HG03457 (cell line): ENCODE measurements around the gene GLG1.
"Not testable (repeated sequence)": the region's sequence is repeated elsewhere in the genome, so short reads cannot be mapped to it uniquely, and the experiment has no call there.

ENCODE experiments used
- ATAC-seq: cut with Tn5 transposase; IDR thresholded peaks from one replicate; pipeline ENCODE4 v1.9.1; 2021; ENCODE audit warnings: moderate number of reproducible peaks; ENCODE audit not compliant: unreplicated experiment

The GLG1 gene

DNA sequence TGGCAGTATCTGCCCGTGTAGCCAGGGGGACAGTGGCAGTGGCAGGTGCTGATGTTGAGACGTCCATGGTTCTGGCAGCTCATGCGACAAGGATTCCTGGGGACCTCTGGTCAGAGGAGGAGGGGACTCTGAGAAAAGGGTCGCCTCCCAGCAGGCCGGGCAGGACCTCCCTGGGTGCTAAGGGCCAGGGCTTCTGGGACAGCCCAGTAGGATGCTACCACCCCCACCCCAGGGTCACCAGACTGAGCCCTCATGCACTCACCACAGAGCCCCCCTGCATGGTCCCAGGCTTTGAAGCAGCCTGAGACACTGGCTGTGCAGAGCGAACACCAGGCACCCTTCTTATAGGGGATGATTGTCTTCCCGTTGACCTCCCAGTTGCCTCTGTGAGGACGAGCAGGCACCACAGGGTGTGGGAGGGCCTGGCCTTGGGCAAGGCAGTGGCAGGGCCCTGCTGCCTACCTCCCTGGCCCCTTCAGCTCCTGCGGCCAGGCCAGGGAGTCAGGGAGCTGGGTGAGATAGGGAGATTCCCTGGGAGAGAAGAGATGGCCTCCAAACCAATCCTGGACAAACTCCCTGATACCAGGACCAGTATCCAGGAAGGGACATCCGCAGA is 194.0 kb downstream of the GLG1 start:
- ATAC-seq = not testable (repeated sequence)

DNA sequence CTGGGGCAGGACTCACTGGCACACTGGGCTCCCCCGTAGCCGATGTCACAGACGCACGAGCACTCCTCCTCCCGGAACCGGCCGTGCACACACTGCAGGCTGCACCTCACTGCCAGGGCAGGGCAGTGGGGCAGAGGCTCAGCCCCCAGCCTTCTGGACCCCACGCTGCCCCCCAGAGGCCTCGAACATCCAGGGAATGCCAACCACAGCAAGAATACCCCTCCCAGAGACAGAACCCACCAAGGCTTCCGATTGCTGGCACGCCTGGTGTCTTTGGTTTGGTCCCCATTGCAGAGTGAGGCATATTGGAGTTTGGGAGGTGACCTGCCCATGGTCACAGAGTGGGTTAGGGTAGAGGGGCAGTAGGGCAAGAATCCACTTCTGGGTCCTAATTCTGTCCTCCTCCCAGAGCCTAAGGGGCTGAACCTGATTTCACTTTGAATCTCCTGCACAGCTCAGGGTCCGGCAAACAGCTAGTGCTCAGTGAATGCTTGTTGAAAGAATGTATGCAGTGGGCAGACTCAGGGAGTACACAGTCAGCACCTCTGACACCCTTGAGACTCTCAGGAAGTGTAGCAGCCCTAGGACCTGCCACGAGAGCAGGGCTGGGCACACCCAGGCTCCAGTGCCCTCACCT is 194.7 kb downstream of the GLG1 start:
- ATAC-seq = not testable (repeated sequence)

DNA sequence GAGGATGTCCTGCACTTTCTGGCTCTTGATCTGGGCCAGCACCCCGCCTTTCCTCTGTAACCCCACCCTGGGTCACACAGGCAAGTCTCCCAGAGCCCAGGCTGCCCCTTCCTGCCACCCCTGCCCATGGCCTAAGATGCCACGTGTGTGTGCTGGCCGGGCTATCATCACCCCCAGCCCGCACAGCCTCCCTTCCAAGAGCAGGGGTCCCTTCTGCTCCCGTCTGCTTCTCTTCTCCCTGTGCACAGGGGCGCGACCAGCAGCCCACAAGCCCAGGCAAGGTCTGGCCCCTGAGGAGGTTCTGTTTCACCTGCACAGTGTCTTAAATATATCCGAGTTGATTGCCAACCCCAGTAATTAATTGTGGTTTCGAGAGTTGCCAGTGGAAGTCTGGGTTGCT is 195.9 kb downstream of the GLG1 start:
- ATAC-seq = not testable (repeated sequence)

DNA sequence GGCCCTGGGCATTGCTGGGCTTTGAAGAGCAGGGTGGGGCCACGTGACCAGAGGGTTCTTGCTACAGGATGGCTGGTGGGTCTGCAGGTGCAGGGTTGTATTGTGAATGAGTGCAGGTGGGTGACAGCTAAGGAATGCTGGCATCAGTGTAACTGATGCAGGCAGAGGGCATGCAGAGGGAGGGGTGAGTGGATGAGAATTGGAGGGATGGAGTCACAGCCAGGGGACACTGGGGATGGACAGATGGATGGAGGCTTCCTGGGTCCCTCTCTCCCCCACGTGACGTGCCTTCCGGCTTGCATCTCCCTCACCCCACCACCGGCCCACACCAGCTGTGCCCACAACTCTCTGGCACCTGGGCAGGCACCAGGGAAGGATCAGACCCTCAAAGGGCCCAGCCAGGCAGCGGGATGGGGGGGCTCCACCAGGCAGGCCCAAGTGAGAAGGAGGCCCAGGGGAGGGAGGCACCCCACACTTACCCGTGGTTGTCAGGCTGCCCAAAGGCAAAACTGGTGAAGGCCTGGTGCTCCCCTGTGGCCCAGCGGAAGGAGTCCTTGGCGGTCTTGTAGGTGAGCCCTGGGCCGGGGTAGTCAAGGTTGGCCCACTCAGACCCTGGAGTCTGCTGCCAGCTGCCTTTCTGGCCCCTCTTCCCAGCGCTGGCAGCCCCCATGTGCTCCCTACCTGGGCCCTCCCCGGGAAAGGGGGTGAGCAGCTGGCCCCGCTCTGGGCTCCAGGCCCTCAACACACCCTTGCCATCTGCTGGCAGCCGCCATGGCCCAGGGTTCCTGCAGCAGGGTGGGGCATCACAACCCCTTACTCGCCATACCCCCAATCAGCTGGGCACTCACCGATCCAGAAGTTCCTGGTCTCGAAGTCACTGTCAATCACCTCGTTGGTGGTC is 196.6 kb downstream of the GLG1 start:
- not testable (repeated sequence) for ATAC-seq

DNA sequence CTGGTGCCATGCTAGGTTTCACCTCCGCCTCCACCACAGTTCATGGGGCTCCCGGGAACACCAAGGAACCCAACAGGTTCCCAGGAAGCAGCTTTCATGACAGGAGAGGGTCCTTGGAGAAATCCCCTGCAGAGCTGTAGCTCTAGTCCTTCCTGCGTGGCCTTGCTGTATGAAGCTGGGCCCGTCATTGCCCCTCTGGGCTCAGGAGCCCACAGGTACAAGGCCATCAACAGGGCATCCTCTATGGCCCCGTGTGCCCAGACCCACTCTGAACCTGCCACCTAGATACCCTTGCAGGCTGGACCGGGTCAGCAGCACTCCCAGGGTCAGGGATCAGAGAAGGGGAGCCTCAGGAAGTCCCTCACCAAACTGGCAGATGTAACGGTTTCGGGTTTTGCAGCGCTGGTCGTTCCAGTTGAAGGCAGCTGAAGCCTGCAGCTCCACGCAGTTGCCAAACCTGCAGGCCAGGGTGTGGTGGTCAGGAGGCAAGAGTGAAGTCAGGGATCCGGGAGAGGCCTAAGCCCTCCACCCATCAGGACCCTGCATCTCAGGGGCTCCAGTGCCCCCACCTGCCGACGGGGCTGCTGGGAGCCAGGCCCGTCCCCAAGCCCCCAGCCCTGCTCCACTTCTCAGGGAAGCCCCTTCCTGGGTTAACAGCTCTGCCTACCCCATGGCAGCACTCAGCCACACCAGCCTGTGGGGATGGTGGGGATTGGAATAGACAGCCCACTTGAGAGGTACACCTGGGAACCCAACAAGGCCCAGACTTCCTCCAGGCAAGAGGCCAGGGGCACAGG is 197.5 kb downstream of the GLG1 start:
- ATAC-seq = not testable (repeated sequence)

DNA sequence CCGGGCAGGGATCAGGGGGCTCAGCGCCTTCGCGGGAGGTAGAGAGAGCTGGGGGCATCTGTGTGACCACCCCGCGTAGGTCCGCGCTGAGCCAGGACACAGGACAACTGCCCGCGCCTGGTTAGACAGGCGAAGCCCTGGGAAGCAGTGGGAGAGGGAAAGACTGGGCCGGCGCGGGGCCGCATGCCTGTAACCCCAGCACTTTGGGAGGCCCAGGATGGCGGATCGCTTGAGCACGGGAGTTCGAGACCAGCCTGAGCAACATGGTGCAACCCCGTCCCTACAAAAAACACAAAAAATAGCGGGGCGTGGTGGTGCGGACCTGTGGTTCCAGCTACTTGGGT is 199.6 kb downstream of the GLG1 start:
- not testable (repeated sequence) for ATAC-seq

DNA sequence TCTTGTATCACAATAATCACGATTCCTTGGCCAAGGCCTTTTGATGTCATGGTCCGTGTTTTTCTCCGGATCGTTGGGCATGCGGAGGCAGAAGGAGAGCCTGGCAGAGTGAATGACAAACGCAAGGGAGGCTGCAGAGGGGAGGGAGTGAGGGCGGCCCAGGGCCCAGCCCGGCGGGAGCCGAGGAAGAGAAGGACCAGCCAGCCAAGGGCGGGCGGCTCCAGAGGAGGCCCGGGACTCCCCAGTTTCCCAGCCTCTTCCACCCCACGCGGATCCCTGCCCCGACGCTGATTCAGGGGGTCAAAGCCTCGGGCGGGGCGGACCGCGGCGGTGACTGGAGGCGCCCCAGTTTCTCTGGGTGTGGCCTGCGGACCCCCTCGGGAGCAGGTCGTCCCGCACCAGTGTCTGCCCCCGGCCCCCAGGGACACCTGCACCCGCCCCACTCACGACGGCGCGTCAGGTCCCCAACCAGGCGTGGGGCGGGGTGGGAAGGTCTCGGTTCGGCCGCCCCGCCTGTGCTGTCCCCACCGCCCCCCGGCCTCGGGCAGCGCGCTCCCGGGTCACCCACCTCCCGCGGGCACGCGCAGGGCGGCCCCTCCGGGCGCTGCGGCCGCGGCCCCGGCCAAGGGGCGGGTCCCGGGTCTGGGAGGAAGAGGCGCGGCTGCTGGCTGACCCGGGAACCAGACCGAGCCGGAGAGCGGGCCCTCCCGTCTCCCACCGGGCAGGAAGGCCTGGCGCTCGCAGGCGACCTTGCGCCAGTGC is 200.1 kb downstream of the GLG1 start:
- not testable (repeated sequence) for ATAC-seq

DNA sequence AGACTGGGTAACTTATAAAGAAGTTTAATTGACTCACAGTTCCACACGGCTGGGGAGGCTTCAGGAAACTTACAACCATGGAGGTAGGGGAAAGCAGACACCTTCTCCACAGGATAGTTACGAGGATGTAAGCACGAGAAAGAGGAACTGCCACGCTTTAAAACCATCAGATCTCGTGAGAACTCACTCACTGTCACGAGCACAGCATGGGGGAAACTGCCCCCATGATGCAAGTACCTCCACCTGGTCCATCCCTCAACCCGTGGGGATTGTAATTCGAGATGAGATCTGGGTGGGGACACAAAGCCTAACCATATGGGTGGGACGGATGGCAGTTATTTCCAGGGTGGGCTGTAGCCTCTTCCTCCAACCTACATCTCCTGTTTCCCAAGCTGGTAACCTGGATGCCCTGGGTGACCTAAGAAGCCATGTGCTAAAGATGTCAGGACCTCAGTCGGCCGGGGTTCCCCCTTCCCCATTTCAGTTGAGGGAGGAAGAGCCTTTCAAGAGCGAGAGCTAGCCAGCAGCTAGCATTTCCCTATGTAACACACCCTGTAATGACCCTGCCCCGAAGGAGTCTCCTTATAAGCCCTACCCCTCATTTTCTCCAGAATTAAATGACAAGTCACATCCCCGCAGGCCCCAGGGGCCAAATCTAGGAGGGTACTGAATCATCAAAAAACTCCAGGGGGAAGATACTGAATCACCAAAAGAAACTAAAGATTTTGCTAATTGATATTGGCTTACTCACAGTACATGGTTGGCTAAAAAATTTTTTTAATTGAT is 202.6 kb downstream of the GLG1 start:
- not testable (repeated sequence) for ATAC-seq

DNA sequence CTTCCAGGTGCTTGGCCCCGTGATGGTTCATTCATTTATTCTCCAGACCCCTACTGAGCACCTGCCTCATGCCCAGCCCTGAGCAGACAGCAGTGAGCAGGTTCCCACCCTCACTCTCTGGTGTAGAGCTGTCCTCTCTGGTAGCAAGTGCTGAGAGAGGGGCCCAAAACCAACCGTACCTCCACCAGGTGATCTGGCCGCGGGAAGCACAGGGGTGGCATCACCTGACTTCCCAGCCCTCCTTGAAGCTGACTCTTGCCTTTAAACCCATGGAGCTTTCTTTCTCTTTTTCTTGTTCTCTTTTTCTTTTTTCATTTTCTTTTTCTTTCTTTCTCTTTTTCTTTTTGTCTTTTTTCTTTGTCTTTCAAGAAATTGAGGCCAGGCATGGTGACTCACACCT is 206.7 kb downstream of the GLG1 start:
- not testable (repeated sequence) for ATAC-seq

DNA sequence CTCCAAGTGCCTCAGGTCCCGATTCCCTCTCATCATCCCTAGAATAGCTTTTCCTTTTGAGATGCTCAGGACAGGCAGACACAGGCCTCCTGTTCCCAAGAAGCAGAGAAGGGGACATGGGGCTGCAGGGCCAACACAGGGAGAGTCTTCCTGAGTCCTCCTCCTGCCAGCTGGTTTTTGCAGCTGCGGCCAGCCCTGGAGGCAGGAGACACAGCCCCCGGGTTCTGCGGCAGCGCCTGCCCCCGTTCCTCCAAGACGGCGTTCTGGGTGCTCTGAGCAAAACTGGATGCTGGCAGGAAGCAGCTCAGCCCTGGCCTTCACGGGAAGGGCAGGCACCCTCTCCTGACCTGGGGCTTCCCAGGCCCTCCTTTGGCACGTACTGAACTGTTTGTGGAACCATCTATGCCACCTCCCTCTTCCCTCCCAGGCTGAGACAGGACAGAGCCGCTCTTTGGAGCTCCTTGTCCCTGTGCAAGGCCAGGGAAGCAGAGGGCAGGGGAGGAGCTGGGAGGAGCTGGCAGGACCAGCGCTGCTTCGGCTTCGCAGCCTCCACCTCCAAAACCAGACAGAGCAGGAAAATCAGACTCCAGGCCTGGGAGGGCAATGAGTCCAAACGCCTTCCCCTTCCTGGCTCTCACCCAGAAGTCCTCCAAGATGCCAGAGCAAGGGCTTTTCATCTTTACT is 208.6 kb downstream of the GLG1 start:
- ATAC-seq = not testable (repeated sequence)
